ENCODE measurements around the gene TREH. TPM values are rescaled to one million over a fixed set of nuclear protein-coding genes. Genes with fewer than 3 reads are reported as not detected.

The TREH gene
- total RNA-seq, 1 experiment from 2014 or later, result 0.21 TPM

DNA sequence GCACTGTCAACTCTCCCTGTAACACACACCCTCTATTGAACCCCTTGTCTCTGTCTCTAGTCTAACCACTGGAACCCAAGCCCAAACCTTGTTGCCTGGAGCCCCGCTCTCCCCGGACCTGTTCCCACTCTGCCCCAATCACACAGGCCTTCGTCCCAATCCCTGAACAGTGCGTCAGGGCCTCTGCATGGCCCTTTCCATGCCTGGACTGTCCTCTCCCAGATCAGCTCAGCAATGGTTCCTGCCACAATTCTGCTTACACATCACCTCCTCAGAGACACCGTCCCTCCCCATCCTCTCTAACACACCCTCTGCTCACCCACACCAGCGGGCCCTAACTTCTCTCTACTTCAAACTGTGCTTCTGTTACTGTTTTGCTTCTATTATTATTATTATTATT lies 1.5 kb downstream of the TREH start:
- no peak overlapping the region for H3K4me3 Mint-ChIP-seq (ENCODE audit: low read depth, unreplicated experiment)

GRCh38 chr11:118674082-118674435 lies 5.4 kb downstream of the TREH start:
- BruUV-seq (replicated peaks), result no TSS peak
- H3K27me3 Mint-ChIP-seq (ENCODE audit: unreplicated experiment), result no peaks in the 10 kb centered on the region
- no peaks in the 10 kb centered on the region for H3K9me3 Mint-ChIP-seq (ENCODE audit: low read depth, unreplicated experiment)
- H3K4me3 Mint-ChIP-seq (ENCODE audit: low read depth, unreplicated experiment), result no peak overlapping the region
- no peak for DNase-seq
- no peaks in the 10 kb centered on the region for H3K36me3 Mint-ChIP-seq (ENCODE audit: insufficient read depth, unreplicated experiment)
- TF ChIP-seq CTCF (IDR thresholded peaks at IDR 0.05; ENCODE audit: unreplicated experiment), result no peak
- H3K27ac Mint-ChIP-seq (ENCODE audit: unreplicated experiment), result no peak overlapping the region
- H3K4me1 Mint-ChIP-seq (ENCODE audit: low read depth, unreplicated experiment), result peaks cover 2% of the 10 kb centered on the region
- intact Hi-C loops (cut with micrococcal nuclease; ENCODE audit: unreplicated experiment), result no loop called here
- CTCF ChIA-PET, result interaction anchor here (0.5 kb wide), 1 partner anchor 621 kb away, joined by 3 read pairs; no protein-coding TSS in a partner anchor

More for the DNA sequence above, 1.5 kb downstream of the TREH start:
- Mint-ChIP-seq H3K9me3 (ENCODE audit: low read depth, unreplicated experiment) (no peaks in the 10 kb centered on the region), H3K4me1 (ENCODE audit: low read depth, unreplicated experiment) (peaks cover 11% of the 10 kb centered on the region), H3K27me3 (ENCODE audit: unreplicated experiment) (no peaks in the 10 kb centered on the region), H3K36me3 (ENCODE audit: insufficient read depth, unreplicated experiment) (peaks cover 8% of the 10 kb centered on the region), H3K27ac (ENCODE audit: unreplicated experiment) (no peak overlapping the region)
- TF ChIP-seq CTCF (IDR thresholded peaks at IDR 0.05; ENCODE audit: unreplicated experiment), result no peak
- CTCF ChIA-PET, result interaction anchor here (1.6 kb wide), 1 partner anchor 12 kb away, joined by 4 read pairs; no protein-coding TSS in a partner anchor
- DNase-seq, result no peak
- intact Hi-C loops (cut with micrococcal nuclease; ENCODE audit: unreplicated experiment), result no loop called here
- BruUV-seq (replicated peaks), result no TSS peak

DNA sequence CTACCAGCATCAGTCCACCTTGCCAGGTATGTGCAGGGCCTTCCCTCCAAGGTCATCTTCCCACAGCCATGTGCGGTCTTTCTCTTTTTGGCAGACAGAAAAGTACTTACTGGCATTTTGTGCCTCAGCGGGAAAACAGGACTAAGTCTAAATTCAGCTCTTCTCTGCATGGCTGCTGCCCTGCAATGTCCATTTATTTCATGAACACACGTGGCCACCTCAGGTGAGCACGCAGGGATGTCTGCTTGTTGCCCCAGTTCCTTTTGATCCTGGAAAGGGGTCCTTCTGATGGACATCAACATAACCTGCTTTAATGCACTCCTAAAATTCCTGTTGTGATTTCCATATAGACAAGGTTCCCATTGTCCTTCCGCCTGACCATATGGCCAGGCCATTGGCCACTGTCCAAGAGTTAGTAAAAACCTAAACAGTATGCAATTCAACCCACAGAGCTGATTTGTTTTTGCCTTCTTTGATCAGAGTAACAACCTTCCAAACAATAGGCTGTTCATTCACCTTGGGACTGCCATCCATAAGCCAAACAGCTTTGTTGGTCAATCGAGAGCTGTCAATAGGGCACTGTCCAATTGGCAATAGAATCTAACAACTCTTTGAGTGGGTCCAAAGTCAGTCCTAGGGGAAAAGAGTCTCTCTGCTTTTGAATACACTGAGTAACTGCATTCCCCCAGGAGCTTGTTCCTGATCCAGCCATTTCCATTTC lies 5.9 kb downstream of the TREH start:
- CTCF ChIA-PET, result interaction anchor here (0.5 kb wide), 1 partner anchor 620 kb away, joined by 3 read pairs; no protein-coding TSS in a partner anchor
- no peak for DNase-seq
- intact Hi-C loops (cut with micrococcal nuclease; ENCODE audit: unreplicated experiment), result no loop called here
- H3K27me3 Mint-ChIP-seq (ENCODE audit: unreplicated experiment), result no peaks in the 10 kb centered on the region
- H3K4me1 Mint-ChIP-seq (ENCODE audit: low read depth, unreplicated experiment), result no peaks in the 10 kb centered on the region
- H3K27ac Mint-ChIP-seq (ENCODE audit: unreplicated experiment), result no peak overlapping the region
- H3K9me3 Mint-ChIP-seq (ENCODE audit: low read depth, unreplicated experiment), result no peaks in the 10 kb centered on the region
- H3K4me3 Mint-ChIP-seq (ENCODE audit: low read depth, unreplicated experiment), result no peak overlapping the region
- H3K36me3 Mint-ChIP-seq (ENCODE audit: insufficient read depth, unreplicated experiment), result no peaks in the 10 kb centered on the region
- no TSS peak for BruUV-seq (replicated peaks)
- no peak for TF ChIP-seq CTCF (IDR thresholded peaks at IDR 0.05; ENCODE audit: unreplicated experiment)

- no peak for TF ChIP-seq CTCF (IDR thresholded peaks at IDR 0.05; ENCODE audit: unreplicated experiment)
- Mint-ChIP-seq H3K36me3 (ENCODE audit: insufficient read depth, unreplicated experiment) (no peaks in the 10 kb centered on the region), H3K4me3 (ENCODE audit: low read depth, unreplicated experiment) (no peak overlapping the region), H3K4me1 (ENCODE audit: low read depth, unreplicated experiment) (no peaks in the 10 kb centered on the region), H3K27me3 (ENCODE audit: unreplicated experiment) (no peaks in the 10 kb centered on the region), H3K9me3 (ENCODE audit: low read depth, unreplicated experiment) (no peaks in the 10 kb centered on the region), H3K27ac (ENCODE audit: unreplicated experiment) (no peak overlapping the region)
- no peak for DNase-seq
- CTCF ChIA-PET, result no interaction called here
- no TSS peak for BruUV-seq (replicated peaks)
- intact Hi-C loops (cut with micrococcal nuclease; ENCODE audit: unreplicated experiment), result no loop called here
These were observed 6.6 kb downstream of the TREH start for GRCh38 chr11:118672846-118673245.
